Upper lobe of left lung (tissue), 6 donors: ENCODE measurements around the gene STYK1. TPM values are rescaled to one million over a fixed set of nuclear protein-coding genes. Genes with fewer than 3 reads are reported as not detected.

Experiments used
- ATAC-seq, 2 donors: fragments of 200-7000 bp; cut with Tn5 transposase; one replicate each; pipeline ENCODE4 v1.9.1; 2022; ENCODE audit warnings: mild to moderate bottlenecking in 2 of 2, moderate library complexity in 2 of 2; ENCODE audit not compliant: low FRiP score in 2 of 2
- DNase-seq, 2 donors: peaks; one replicate each; pipeline ENCODE4 v3.0.0-alpha.2; 2019 to 2020
- H3K27ac ChIP-seq, 4 donors: fragments of 200-600 bp; sonication (generic); one replicate each; pipeline ENCODE4 v1.5.1; 2016 to 2019
- H3K27me3 ChIP-seq, 4 donors: fragments of 200-600 bp; sonication (generic); one replicate each; pipeline ENCODE4 v1.5.1; 2017 to 2019
- H3K36me3 ChIP-seq, 4 donors: fragments of 200-600 bp; sonication (generic); one replicate each; pipeline ENCODE4 v1.5.1; 2016 to 2019
- H3K4me1 ChIP-seq, 4 donors: fragments of 200-600 bp; sonication (generic); one replicate each; pipeline ENCODE4 v1.5.1; 2018 to 2019
- H3K4me3 ChIP-seq, 4 donors: fragments of 200-600 bp; sonication (generic); one replicate each; pipeline ENCODE4 v1.5.1; 2017 to 2019; ENCODE audit warnings: mild to moderate bottlenecking in 2 of 4, moderate library complexity in 1 of 4
- H3K9me3 ChIP-seq, 4 donors: fragments of 200-600 bp; sonication (generic); one replicate each; pipeline ENCODE4 v1.5.1; 2018 to 2019
- EP300 ChIP-seq, 4 donors: sonication (generic); formaldehyde crosslinking; IDR thresholded peaks; one replicate each; pipeline ENCODE4 v1.5.1; 2017; ENCODE audit warnings: antibody characterized with exemption in 4 of 4, control low read depth in 2 of 4
- POLR2A ChIP-seq, 4 donors: fragments of 450-650 bp; IDR thresholded peaks; one replicate each; pipeline ENCODE4 v1.5.1; 2016 to 2017; ENCODE audit warnings: antibody characterized with exemption in 4 of 4, mild to moderate bottlenecking in 2 of 4
- POLR2AphosphoS5 ChIP-seq, 2 donors: sonication (generic); formaldehyde crosslinking; IDR thresholded peaks; one replicate each; pipeline ENCODE4 v1.5.1; 2017; ENCODE audit warnings: antibody characterized with exemption in 2 of 2
- WGBS, 2 donors: methylation state at CpG; one replicate each; pipeline ENCODE4 v1.1.5; 2017 to 2018; 5-methylcytosine and 5-hydroxymethylcytosine counted together
- total RNA-seq, 6 donors: library from RNA; depleted of rRNA in 4 of 6; stranded (reverse); fragments of >200 nt in 4 of 6; gene quantifications; one replicate each; pipeline versions ENCODE4 v1.1.0 to v1.2.1, GENCODE V29; 2016 to 2021
- TF ChIP-seq, protein P1 (sequence below), 6 experiments: fragments of 450-650 bp in 4 of 6; fragments of 200-600 bp in 2 of 6; sonication (generic) in 2 of 6; IDR thresholded peaks; one replicate each; pipeline ENCODE4 v1.5.1; 2016 to 2019; ENCODE audit warnings: antibody characterized with exemption in 6 of 6
- donor health status: DM: no; HTN: no; CAD: no; lungs with moderate emphysema.
- donor health status: DM: no; HTN: yes; CAD: no; lungs with severe emphysema.

STYK1 gene
- total RNA-seq, 6 donors from 2014 or later: 0.30 to 21.9 (median 1.1) TPM

DNA sequence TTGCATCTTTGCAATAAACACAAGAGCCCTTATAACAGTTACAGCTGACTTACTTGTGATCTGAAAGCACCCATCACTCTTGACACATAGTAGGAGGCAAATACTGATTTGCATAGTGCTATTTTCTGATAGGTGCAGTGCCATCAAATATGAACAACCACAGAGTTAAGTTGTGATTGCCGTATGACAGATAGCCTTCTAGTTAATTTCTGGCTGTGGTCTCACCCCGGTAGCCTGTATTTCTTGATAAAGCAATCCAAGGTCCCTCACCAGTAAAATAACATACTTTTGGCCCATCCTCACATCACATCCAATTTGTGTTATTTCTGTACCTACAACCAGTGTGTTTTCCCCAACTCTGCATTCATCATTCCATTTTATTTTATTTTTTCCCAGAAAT is 23.3 kb upstream of the STYK1 start:
- no peak overlapping the region for H3K4me3 ChIP-seq
- TF ChIP-seq, protein P1, sequence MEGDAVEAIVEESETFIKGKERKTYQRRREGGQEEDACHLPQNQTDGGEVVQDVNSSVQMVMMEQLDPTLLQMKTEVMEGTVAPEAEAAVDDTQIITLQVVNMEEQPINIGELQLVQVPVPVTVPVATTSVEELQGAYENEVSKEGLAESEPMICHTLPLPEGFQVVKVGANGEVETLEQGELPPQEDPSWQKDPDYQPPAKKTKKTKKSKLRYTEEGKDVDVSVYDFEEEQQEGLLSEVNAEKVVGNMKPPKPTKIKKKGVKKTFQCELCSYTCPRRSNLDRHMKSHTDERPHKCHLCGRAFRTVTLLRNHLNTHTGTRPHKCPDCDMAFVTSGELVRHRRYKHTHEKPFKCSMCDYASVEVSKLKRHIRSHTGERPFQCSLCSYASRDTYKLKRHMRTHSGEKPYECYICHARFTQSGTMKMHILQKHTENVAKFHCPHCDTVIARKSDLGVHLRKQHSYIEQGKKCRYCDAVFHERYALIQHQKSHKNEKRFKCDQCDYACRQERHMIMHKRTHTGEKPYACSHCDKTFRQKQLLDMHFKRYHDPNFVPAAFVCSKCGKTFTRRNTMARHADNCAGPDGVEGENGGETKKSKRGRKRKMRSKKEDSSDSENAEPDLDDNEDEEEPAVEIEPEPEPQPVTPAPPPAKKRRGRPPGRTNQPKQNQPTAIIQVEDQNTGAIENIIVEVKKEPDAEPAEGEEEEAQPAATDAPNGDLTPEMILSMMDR (IDR thresholded peaks at IDR 0.05): no peak
- TF ChIP-seq POLR2AphosphoS5 (IDR thresholded peaks at IDR 0.05) (no peak), POLR2A (IDR thresholded peaks at IDR 0.05) (no peak), EP300 (IDR thresholded peaks at IDR 0.05) (no peak)
- H3K9me3 ChIP-seq: no peaks in the 10 kb centered on the region
- no peak overlapping the region for H3K27ac ChIP-seq
- ATAC-seq: no peak
- no peaks in the 10 kb centered on the region for H3K27me3 ChIP-seq
- WGBS, 2 donors: 92 to 96% methylated on average over 2 of the region's 2 CpGs
- no peak for DNase-seq
- peaks cover 17 to 67% (median 40%) of the 10 kb centered on the region in 4 donors for H3K36me3 ChIP-seq
- H3K4me1 ChIP-seq: no peaks in the 10 kb centered on the region

DNA sequence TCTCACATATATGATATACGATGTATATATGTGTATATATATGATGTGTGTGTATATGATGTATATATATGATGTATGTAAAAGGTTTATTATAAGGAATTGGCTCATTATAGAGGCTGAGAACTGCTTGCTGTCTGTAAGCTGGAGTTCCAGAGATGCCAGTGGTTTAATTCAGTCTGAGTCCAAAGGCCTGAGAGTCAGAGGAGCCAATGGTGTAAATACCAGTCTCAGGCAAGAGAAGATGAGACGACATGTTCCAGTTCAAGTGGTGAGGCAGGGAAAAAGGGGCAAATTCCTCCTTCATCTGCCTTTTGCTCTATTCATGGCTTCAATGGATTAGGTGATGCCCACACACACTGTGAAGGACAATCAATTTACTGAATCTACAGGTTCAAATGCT is 17.1 kb upstream of the STYK1 start:
- DNase-seq (no peak), ATAC-seq (no peak)
- Histone ChIP-seq H3K9me3 (no peaks in the 10 kb centered on the region), H3K4me3 (no peak overlapping the region), H3K27me3 (no peaks in the 10 kb centered on the region), H3K36me3 (peaks cover 0 to 11% (median 1%) of the 10 kb centered on the region in 4 donors), H3K4me1 (no peaks in the 10 kb centered on the region), H3K27ac (no peak overlapping the region)
- TF ChIP-seq, protein P1 (IDR thresholded peaks at IDR 0.05): no peak
- no peak for TF ChIP-seq POLR2A (IDR thresholded peaks at IDR 0.05)
- TF ChIP-seq POLR2AphosphoS5 (IDR thresholded peaks at IDR 0.05): no peak
- TF ChIP-seq EP300 (IDR thresholded peaks at IDR 0.05): no peak
- 95 to 99% methylated on average over 2 of the region's 2 CpGs for WGBS, 2 donors

DNA sequence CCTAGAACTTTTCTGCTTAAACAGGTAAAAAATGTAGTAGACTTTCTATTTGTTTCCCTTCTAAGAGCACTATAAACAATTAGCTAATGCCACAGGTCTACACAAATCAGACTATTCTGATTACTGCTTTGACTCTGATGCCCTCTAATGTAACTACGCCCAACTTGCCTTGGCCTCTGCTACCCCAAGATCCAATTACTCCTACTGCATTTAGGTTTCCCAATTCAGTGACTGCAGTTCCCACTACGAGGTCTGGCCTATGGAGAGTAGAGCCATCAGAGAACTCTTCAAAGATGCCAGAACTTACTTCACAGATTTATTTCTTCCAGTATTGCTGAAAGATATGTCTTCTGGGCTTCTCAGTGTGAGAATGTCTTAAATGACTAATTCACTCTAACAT is 15.3 kb upstream of the STYK1 start:
- TF ChIP-seq POLR2A (IDR thresholded peaks at IDR 0.05) (no peak), POLR2AphosphoS5 (IDR thresholded peaks at IDR 0.05) (no peak), EP300 (IDR thresholded peaks at IDR 0.05) (no peak)
- TF ChIP-seq, protein P1 (IDR thresholded peaks at IDR 0.05): no peak
- no peaks in the 10 kb centered on the region for H3K4me1 ChIP-seq
- DNase-seq (no peak), ATAC-seq (no peak)
- no peaks in the 10 kb centered on the region for H3K27me3 ChIP-seq
- no peaks in the 10 kb centered on the region for H3K36me3 ChIP-seq
- H3K4me3 ChIP-seq: no peak overlapping the region
- WGBS, 2 donors: 50 to 100% methylated on average over 2 of the region's 2 CpGs
- no peak overlapping the region for H3K27ac ChIP-seq
- H3K9me3 ChIP-seq: no peaks in the 10 kb centered on the region

DNA sequence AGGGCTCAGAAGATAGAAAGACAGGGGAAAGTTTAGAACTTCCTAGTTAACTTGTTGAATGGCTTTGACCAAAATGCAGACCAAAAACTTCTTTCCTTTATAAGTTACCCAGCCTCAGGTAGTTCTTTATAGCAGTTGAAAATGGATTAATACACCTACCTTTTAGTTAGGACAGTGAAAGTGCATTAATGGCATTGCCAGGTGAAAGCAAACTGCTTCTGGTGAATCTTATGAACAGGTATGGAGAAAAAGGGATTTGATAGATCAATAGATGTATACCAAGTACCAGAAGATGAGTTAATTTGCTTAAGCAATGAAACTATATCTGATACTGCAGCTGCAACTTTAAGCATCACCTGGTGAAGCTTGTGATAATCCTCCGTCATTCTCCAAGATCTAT is 14.2 kb upstream of the STYK1 start:
- H3K36me3 ChIP-seq: no peaks in the 10 kb centered on the region
- H3K9me3 ChIP-seq: no peaks in the 10 kb centered on the region
- 90 to 100% methylated on average over 1 of the region's 1 CpG for WGBS, 2 donors
- DNase-seq: no peak
- H3K27ac ChIP-seq: no peak overlapping the region
- no peaks in the 10 kb centered on the region for H3K27me3 ChIP-seq
- no peak for ATAC-seq
- TF ChIP-seq POLR2A (IDR thresholded peaks at IDR 0.05) (no peak), EP300 (IDR thresholded peaks at IDR 0.05) (no peak), POLR2AphosphoS5 (IDR thresholded peaks at IDR 0.05) (no peak)
- TF ChIP-seq, protein P1 (IDR thresholded peaks at IDR 0.05): no peak
- no peak overlapping the region for H3K4me3 ChIP-seq
- H3K4me1 ChIP-seq: no peaks in the 10 kb centered on the region

DNA sequence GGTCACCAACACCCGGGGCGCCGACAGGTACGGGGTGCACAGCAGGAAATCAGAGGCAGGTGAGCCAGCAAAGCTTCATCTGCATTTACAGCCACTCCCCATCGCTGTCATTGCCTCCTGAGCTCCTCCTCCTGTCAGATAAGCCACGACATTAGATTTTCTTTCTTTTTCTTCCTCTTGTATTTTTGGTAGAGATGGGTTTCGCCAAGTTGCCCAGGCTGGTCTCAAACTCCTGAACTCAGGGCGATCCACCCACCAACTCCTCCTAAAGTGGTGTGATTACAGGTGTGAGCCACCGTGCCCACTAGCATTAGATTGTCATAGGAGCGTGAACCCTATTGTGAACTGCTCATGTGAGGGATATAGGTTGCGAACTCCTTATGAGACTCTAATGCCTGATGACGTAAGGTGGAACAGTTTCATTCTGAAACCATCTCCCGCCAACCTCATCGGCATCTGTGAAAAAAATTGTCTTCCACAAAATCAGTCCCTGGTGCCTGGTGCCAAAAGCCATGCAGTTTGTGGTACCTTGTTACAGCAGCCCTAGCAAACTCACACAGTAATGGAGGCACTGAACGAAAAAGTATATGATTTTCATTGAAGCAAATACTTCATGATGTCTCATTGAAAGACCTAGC is 1.5 kb downstream of the STYK1 start:
- H3K27me3 ChIP-seq: no peaks in the 10 kb centered on the region
- TF ChIP-seq POLR2AphosphoS5 (IDR thresholded peaks at IDR 0.05) (no peak), EP300 (IDR thresholded peaks at IDR 0.05) (no peak), POLR2A (IDR thresholded peaks at IDR 0.05) (no peak)
- TF ChIP-seq, protein P1 (IDR thresholded peaks at IDR 0.05): no peak
- no peaks in the 10 kb centered on the region for H3K36me3 ChIP-seq
- whole genome bisulfite sequencing, 2 donors: 75 to 80% methylated on average over 15 of the region's 15 CpGs
- DNase-seq: no peak
- H3K4me3 ChIP-seq: peak overlapping the region in 1 of 4 donors; percentile 54
- H3K9me3 ChIP-seq: no peaks in the 10 kb centered on the region
- H3K27ac ChIP-seq: no peak overlapping the region
- peaks cover 8 to 12% (median 11%) of the 10 kb centered on the region in 4 donors for H3K4me1 ChIP-seq
- ATAC-seq: no peak
